Effector memory CD4-positive, alpha-beta T cell (primary cell): ENCODE results near the gene SLC9A3.
"Not testable (repeated sequence)": the region's sequence is repeated elsewhere in the genome, so short reads cannot be mapped to it uniquely, and the experiment has no call there.

Source experiments
- DNase-seq, 3 donors: peaks; one replicate each; pipeline ENCODE4 v3.0.0-alpha.2; 2020
- H3K27ac ChIP-seq: 2 replicates; pipeline ENCODE4 v1.7.0; 2013; ENCODE audit warnings: mild to moderate bottlenecking, low read length, moderate library complexity; ENCODE audit not compliant: insufficient read depth, poor library complexity, severe bottlenecking
- H3K27me3 ChIP-seq: replicated peaks from 2 replicates; pipeline ENCODE4 v1.7.0; 2013; ENCODE audit warnings: mild to moderate bottlenecking, low read length; ENCODE audit not compliant: insufficient read depth, control insufficient read depth, poor library complexity, severe bottlenecking
- H3K36me3 ChIP-seq: 2 replicates; pipeline ENCODE4 v1.7.0; 2013; ENCODE audit warnings: mild to moderate bottlenecking, low read length, moderate library complexity; ENCODE audit not compliant: control insufficient read depth, insufficient read depth
- H3K4me1 ChIP-seq: 2 replicates; pipeline ENCODE4 v1.7.0; 2013; ENCODE audit warnings: low read length, mild to moderate bottlenecking; ENCODE audit not compliant: control insufficient read depth, insufficient read depth, poor library complexity, severe bottlenecking
- H3K4me3 ChIP-seq: 2 replicates; pipeline ENCODE4 v1.7.0; 2013; ENCODE audit warnings: low read length, low read depth, mild to moderate bottlenecking; ENCODE audit not compliant: insufficient read depth, poor library complexity, severe bottlenecking
- H3K9me3 ChIP-seq: 2 replicates; pipeline ENCODE4 v1.7.0; 2013; ENCODE audit warnings: mild to moderate bottlenecking, low read length, moderate library complexity; ENCODE audit not compliant: control insufficient read depth

SLC9A3 gene

GRCh38 chr5:568061-568781, 44.0 kb upstream of the SLC9A3 start:
- Histone ChIP-seq H3K36me3 (no peaks in the 10 kb centered on the region), H3K27me3 (peaks cover 4% of the 10 kb centered on the region), H3K4me1 (no peaks in the 10 kb centered on the region), H3K9me3 (no peaks in the 10 kb centered on the region), H3K4me3 (no peak overlapping the region), H3K27ac (no peak overlapping the region)
- DNase-seq = no peak

- no peak overlapping the region for H3K27ac ChIP-seq
- H3K4me3 ChIP-seq = no peak overlapping the region
- no peaks in the 10 kb centered on the region for H3K9me3 ChIP-seq
- no peaks in the 10 kb centered on the region for H3K4me1 ChIP-seq
- H3K27me3 ChIP-seq = peaks cover 4% of the 10 kb centered on the region
- H3K36me3 ChIP-seq = no peaks in the 10 kb centered on the region
- no peak for DNase-seq
Measured at GRCh38 chr5:567664-568060, 43.4 kb upstream of the SLC9A3 start.

GRCh38 chr5:566636-567309, 42.5 kb upstream of the SLC9A3 start:
- Histone ChIP-seq H3K36me3 (no peaks in the 10 kb centered on the region), H3K27ac (no peak overlapping the region), H3K4me3 (no peak overlapping the region), H3K4me1 (no peaks in the 10 kb centered on the region), H3K9me3 (no peaks in the 10 kb centered on the region), H3K27me3 (peaks cover 4% of the 10 kb centered on the region)
- DNase-seq = no peak

- H3K4me3 ChIP-seq = no peak overlapping the region
- no peaks in the 10 kb centered on the region for H3K36me3 ChIP-seq
- no peak for DNase-seq
- no peaks in the 10 kb centered on the region for H3K9me3 ChIP-seq
- H3K4me1 ChIP-seq = no peaks in the 10 kb centered on the region
- no peak overlapping the region for H3K27ac ChIP-seq
- H3K27me3 ChIP-seq = peaks cover 9% of the 10 kb centered on the region
Measured at GRCh38 chr5:565782-566440, 41.7 kb upstream of the SLC9A3 start.

GRCh38 chr5:561408-561807, 37.2 kb upstream of the SLC9A3 start:
- DNase-seq = no peak
- Histone ChIP-seq H3K27me3 (peaks cover 6% of the 10 kb centered on the region), H3K4me1 (no peaks in the 10 kb centered on the region), H3K9me3 (no peaks in the 10 kb centered on the region), H3K27ac (no peak overlapping the region), H3K4me3 (no peak overlapping the region), H3K36me3 (no peaks in the 10 kb centered on the region)

GRCh38 chr5:560792-561166, 36.5 kb upstream of the SLC9A3 start:
- H3K4me1 ChIP-seq = no peaks in the 10 kb centered on the region
- H3K27me3 ChIP-seq = peaks cover 6% of the 10 kb centered on the region
- H3K36me3 ChIP-seq = no peaks in the 10 kb centered on the region
- DNase-seq = no peak
- H3K9me3 ChIP-seq = no peaks in the 10 kb centered on the region
- no peak overlapping the region for H3K27ac ChIP-seq
- no peak overlapping the region for H3K4me3 ChIP-seq

GRCh38 chr5:558871-559503, 34.7 kb upstream of the SLC9A3 start:
- no peaks in the 10 kb centered on the region for H3K4me1 ChIP-seq
- DNase-seq = no peak
- H3K9me3 ChIP-seq = no peaks in the 10 kb centered on the region
- no peak overlapping the region for H3K27ac ChIP-seq
- no peaks in the 10 kb centered on the region for H3K36me3 ChIP-seq
- H3K4me3 ChIP-seq = no peak overlapping the region
- peaks cover 6% of the 10 kb centered on the region for H3K27me3 ChIP-seq

GRCh38 chr5:558326-558725, 34.1 kb upstream of the SLC9A3 start:
- H3K4me3 ChIP-seq = no peak overlapping the region
- H3K36me3 ChIP-seq = no peaks in the 10 kb centered on the region
- no peak for DNase-seq
- H3K9me3 ChIP-seq = no peaks in the 10 kb centered on the region
- H3K27me3 ChIP-seq = peaks cover 6% of the 10 kb centered on the region
- H3K4me1 ChIP-seq = no peaks in the 10 kb centered on the region
- H3K27ac ChIP-seq = no peak overlapping the region

- not testable (repeated sequence) for H3K4me1 ChIP-seq, H3K36me3 ChIP-seq, H3K27ac ChIP-seq, H3K4me3 ChIP-seq, H3K27me3 ChIP-seq, H3K9me3 ChIP-seq, DNase-seq
Measured at GRCh38 chr5:557917-558316, 33.7 kb upstream of the SLC9A3 start.
